A549 (cell line): ENCODE results near the gene CPEB2. TPM values are rescaled to one million over a fixed set of nuclear protein-coding genes. Genes with fewer than 3 reads are reported as not detected.

Experiments
- ATAC-seq, 2 experiments: fragments of 200-7000 bp in 1 of 2; fragments of >200 bp in 1 of 2; cut with Nextera tagmentation in 1 of 2; cut with Tn5 transposase in 1 of 2; 3 replicates each; pipeline versions ENCODE4 v1.8.0 to v1.9.1; 2018 to 2020; ENCODE audit warnings: mild to moderate bottlenecking in 1 of 2, moderate library complexity in 1 of 2
- CTCF ChIA-PET: fragments of 300-600 bp; sonication (Branson Sonifier 250); formaldehyde crosslinking; extraction: SDS; loops from one replicate; lab custom pipeline; 2021; ENCODE audit warnings: antibody characterized with exemption, inconsistent platforms; lab: Yijun Ruan, JAX
- POLR2A ChIA-PET: fragments of 350-600 bp; formaldehyde crosslinking; extraction: SDS; loops from one replicate; lab custom pipeline; 2021; ENCODE audit warnings: antibody characterized with exemption, inconsistent platforms; lab: Yijun Ruan, JAX
- DNase-seq, 2 experiments: peaks; one replicate each; pipeline versions ENCODE4 v3.0.0 to v3.0.0-alpha.2; 2011 to 2016; ENCODE audit warnings: low read depth in 1 of 2, low spot score in 1 of 2
- FAIRE-seq: peaks from 2 replicates; lab custom pipeline; 2011; peaks lifted over from hg19 to GRCh38; lab: Jason Lieb, UNC
- H3K27ac ChIP-seq, 2 experiments: fragments of >200 bp; sonication (Bioruptor Twin); formaldehyde crosslinking; 3 replicates each; pipeline ENCODE4 v1.5.1; 2016 to 2017
- H3K4me1 ChIP-seq: fragments of >200 bp; sonication (Bioruptor Twin); formaldehyde crosslinking; 3 replicates; pipeline ENCODE4 v1.6.1; 2016
- H3K4me2 ChIP-seq: fragments of >200 bp; sonication (Bioruptor Twin); formaldehyde crosslinking; 3 replicates; pipeline ENCODE4 v1.6.1; 2016
- H3K4me3 ChIP-seq: fragments of >200 bp; sonication (Bioruptor Twin); formaldehyde crosslinking; 3 replicates; pipeline ENCODE4 v1.5.1; 2016
- H3K9me3 ChIP-seq: fragments of >200 bp; sonication (Bioruptor Twin); formaldehyde crosslinking; 3 replicates; pipeline ENCODE4 v1.6.1; 2016
- BCL3 ChIP-seq: fragments of >200 bp; sonication (Bioruptor Twin); formaldehyde crosslinking; IDR thresholded peaks from 3 replicates; pipeline ENCODE4 v1.6.1; 2016
- BHLHE40 ChIP-seq: IDR thresholded peaks from 2 replicates; pipeline ENCODE4 v1.6.1; 2012; ENCODE audit warnings: low read depth, low read length, inconsistent platforms
- CBX2 ChIP-seq: fragments of 200-600 bp; sonication (generic); IDR thresholded peaks from 2 replicates; pipeline ENCODE4 v1.6.1; 2016; ENCODE audit warnings: low read depth, mild to moderate bottlenecking, borderline replicate concordance
- CEBPB ChIP-seq, 2 experiments: fragments of >200 bp in 1 of 2; sonication (Bioruptor Twin) in 1 of 2; formaldehyde crosslinking in 1 of 2; IDR thresholded peaks; 2 replicates each; pipeline ENCODE4 v1.6.1; 2012 to 2016
- CTCF ChIP-seq: fragments of >200 bp; sonication (Bioruptor Twin); formaldehyde crosslinking; IDR thresholded peaks from 3 replicates; pipeline ENCODE4 v1.5.1; 2016
- ESRRA ChIP-seq: fragments of 150-350 bp; IDR thresholded peaks from 2 replicates; pipeline ENCODE4 v1.6.1; 2014; ENCODE audit warnings: mild to moderate bottlenecking, low read length, borderline replicate concordance
- FOXS1 ChIP-seq: fragments of 250-450 bp; sonication (Bioruptor Pico); IDR thresholded peaks from 2 replicates; pipeline ENCODE4 v1.5.0; 2020; ENCODE audit warnings: mild to moderate bottlenecking, moderate library complexity
- GATA3 ChIP-seq: IDR thresholded peaks from 2 replicates; pipeline ENCODE4 v1.6.1; 2012; ENCODE audit warnings: borderline replicate concordance
- HMGXB4 ChIP-seq: fragments of 250-450 bp; sonication (Bioruptor Pico); IDR thresholded peaks from 2 replicates; pipeline ENCODE4 v1.5.0; 2021; ENCODE audit warnings: mild to moderate bottlenecking, moderate library complexity, borderline replicate concordance
- HOXA7 ChIP-seq: fragments of 250-450 bp; sonication (Bioruptor Pico); IDR thresholded peaks from 2 replicates; pipeline ENCODE4 v1.5.0; 2020; ENCODE audit warnings: mild to moderate bottlenecking, moderate library complexity
- HOXB5 ChIP-seq: fragments of 250-450 bp; sonication (Bioruptor Pico); IDR thresholded peaks from 2 replicates; pipeline ENCODE4 v1.5.0; 2020; ENCODE audit warnings: mild to moderate bottlenecking, moderate library complexity
- KDM1A ChIP-seq: fragments of 200-600 bp; sonication (generic); IDR thresholded peaks from 2 replicates; pipeline ENCODE4 v1.6.1; 2016; ENCODE audit warnings: low read depth, mild to moderate bottlenecking
- NFE2L2 ChIP-seq: fragments of 150-350 bp; conservative IDR thresholded peaks from 2 replicates; pipeline ENCODE4 v1.6.1; 2014; ENCODE audit warnings: low read length
- POLR2A ChIP-seq: IDR thresholded peaks from 2 replicates; pipeline ENCODE4 v1.6.1; 2012; ENCODE audit warnings: mild to moderate bottlenecking, low read length
- RCOR1 ChIP-seq: fragments of 150-350 bp; IDR thresholded peaks from 2 replicates; pipeline ENCODE4 v1.6.1; 2014; ENCODE audit warnings: antibody characterized with exemption, low read length, low read depth
- REST ChIP-seq: fragments of 200-600 bp; sonication (generic); IDR thresholded peaks from 2 replicates; pipeline ENCODE4 v1.6.1; 2016; ENCODE audit warnings: antibody characterized with exemption, mild to moderate bottlenecking, moderate library complexity
- USF2 ChIP-seq: fragments of 450-650 bp; IDR thresholded peaks from 2 replicates; pipeline ENCODE4 v1.6.1; 2014; ENCODE audit warnings: antibody characterized with exemption
- ZNF302 ChIP-seq: fragments of 250-450 bp; sonication (Bioruptor Pico); IDR thresholded peaks from 2 replicates; pipeline ENCODE4 v1.9.0; 2021; ENCODE audit warnings: inconsistent platforms, mild to moderate bottlenecking, moderate library complexity
- WGBS: methylation state at CpG from one replicate; pipeline ENCODE4 v1.1.6; 2017; ENCODE audit errors: missing lambda C conversion rate; 5-methylcytosine and 5-hydroxymethylcytosine counted together
- polyA plus RNA-seq, 4 experiments: library from polyadenylated mRNA; depleted of rRNA in 3 of 4; stranded (reverse); fragments of >200 nt; fragmentation: RNase III in 1 of 4; extraction: RNeasy Plus Mini Kit Qiagen cat#74134 plus additional on column Dnase treatment in 1 of 4; gene quantifications; 2 replicates in 3 of 4; 3 replicates in 1 of 4; pipeline ENCODE4 v1.2.3, GENCODE V29; 2011 to 2017

CPEB2 gene
- polyA plus RNA-seq, 2 of the 4 experiments (the other 2 are of a cell fraction), result 16.2 to 16.8 TPM

- TF ChIP-seq REST (no peak), CEBPB (IDR thresholded peaks at IDR 0.05) (no peak), BCL3 (no peak), POLR2A (no peak)
Measured at GRCh38 chr4:15031197-15031596, 28.9 kb downstream of the CPEB2 start (continued).

GRCh38 chr4:15031993-15032675 is 29.9 kb downstream of the CPEB2 start:
- 44% methylated on average over 2 of the region's 2 CpGs for whole genome bisulfite sequencing
- ATAC-seq (no peak), DNase-seq (no peak)
- Histone ChIP-seq H3K4me1 (peaks cover 64% of the 10 kb centered on the region), H3K4me2 (peak overlapping the region; percentile 56), H3K27ac (no peak overlapping the region), H3K4me3 (no peak overlapping the region)
- POLR2A ChIA-PET, result no interaction called here
- TF ChIP-seq ESRRA (no peak), USF2 (no peak), HMGXB4 (CRISPR knock-in tag) (no peak), BCL3 (no peak), HOXB5 (CRISPR knock-in tag) (no peak), KDM1A (no peak), CBX2 (no peak), BHLHE40 (no peak)
- TF ChIP-seq, all 56 proteins: peak for 0
- CTCF ChIA-PET, result no interaction called here
- FAIRE-seq, result no peak
- no peaks in the 10 kb centered on the region for H3K9me3 ChIP-seq

GRCh38 chr4:15034071-15034764 is 31.9 kb downstream of the CPEB2 start:
- Histone ChIP-seq H3K4me2 (0 out of 3 replicates have a peak overlapping the region, but pooled peaks have one; percentile 8), H3K4me3 (no peak overlapping the region), H3K9me3 (no peaks in the 10 kb centered on the region), H3K27ac (no peak overlapping the region), H3K4me1 (peaks cover 56% of the 10 kb centered on the region)
- FAIRE-seq (no peak), ATAC-seq (no peak), DNase-seq (no peak)
- CTCF ChIA-PET, result no interaction called here
- 92% methylated on average over 6 of the region's 6 CpGs for WGBS
- POLR2A ChIA-PET, result no interaction called here
- TF ChIP-seq RCOR1 (no peak), BHLHE40 (no peak), CBX2 (no peak), CTCF (no peak), FOXS1 (no peak), NFE2L2 (no peak), GATA3 (no peak), CEBPB (IDR thresholded peaks at IDR 0.05) (no peak), ZNF302 (CRISPR knock-in tag) (no peak), HOXA7 (CRISPR knock-in tag) (no peak), BCL3 (no peak), USF2 (no peak)
